Ishikawa (cell line): ENCODE results near the gene FAM43A.

Experiments
- CEBPB ChIP-seq: IDR thresholded peaks from 2 replicates; pipeline ENCODE4 v1.6.1; 2012
- CREB1 ChIP-seq: IDR thresholded peaks from 2 replicates; pipeline ENCODE4 v1.6.1; 2012; ENCODE audit warnings: low read depth
- EGR1 ChIP-seq: IDR thresholded peaks from 2 replicates; pipeline ENCODE4 v1.6.1; 2012
- EP300 ChIP-seq: IDR thresholded peaks from 2 replicates; pipeline ENCODE4 v1.6.1; 2012; ENCODE audit warnings: borderline replicate concordance
- RAD21 ChIP-seq: IDR thresholded peaks from 2 replicates; pipeline ENCODE4 v1.6.1; 2012; ENCODE audit warnings: low read depth
- TCF12 ChIP-seq: IDR thresholded peaks from 2 replicates; pipeline ENCODE4 v1.6.1; 2012; ENCODE audit warnings: low read depth
- TF ChIP-seq, protein P1 (sequence below): IDR thresholded peaks from 2 replicates; pipeline ENCODE4 v1.6.1; 2012

DNA sequence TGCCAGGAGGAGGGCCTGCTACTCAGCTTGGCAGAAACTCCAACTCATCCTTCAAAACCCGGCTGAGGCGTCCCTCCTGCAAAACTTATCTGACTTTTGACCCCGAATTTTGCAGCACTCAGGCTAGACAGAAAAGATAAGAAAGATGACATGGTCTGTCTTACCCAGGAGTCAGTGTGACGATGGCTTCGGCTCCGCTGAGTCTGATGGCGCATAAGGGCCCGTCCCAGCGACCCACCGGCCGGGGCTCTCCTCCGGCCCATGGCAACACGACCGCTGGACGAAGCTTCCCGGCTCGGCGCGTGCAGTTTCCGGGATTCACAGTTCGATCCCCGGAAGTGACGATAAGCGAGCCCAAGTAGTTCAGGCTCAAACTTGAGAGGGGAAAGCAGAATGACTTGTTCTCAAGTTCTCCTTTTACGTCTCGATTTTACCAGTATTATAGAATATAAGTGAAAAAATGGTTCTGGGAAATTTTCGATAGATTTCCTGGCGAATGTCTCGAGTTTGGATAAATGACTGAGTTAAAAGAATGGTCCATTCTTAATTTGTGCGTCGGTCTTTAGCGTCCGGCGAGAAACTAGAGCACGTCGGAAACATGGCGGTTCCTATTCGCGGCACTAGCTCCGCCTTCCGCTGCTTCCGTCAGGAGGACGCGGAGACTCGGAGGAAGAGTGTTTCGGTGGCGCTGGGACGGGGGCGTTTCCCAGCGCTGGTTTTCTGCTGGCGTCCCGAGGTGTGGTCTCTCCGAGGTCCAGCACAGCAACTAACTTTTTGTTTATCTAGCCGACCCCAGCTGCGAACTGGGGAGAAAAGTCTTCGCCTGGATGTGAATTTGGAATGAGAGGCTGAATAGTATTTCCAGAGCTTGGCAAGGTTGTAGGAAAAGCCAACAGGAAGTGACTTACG is 13.5 kb upstream of the FAM43A start, which contains the start of gene LSG1:
- TF ChIP-seq, protein P1, sequence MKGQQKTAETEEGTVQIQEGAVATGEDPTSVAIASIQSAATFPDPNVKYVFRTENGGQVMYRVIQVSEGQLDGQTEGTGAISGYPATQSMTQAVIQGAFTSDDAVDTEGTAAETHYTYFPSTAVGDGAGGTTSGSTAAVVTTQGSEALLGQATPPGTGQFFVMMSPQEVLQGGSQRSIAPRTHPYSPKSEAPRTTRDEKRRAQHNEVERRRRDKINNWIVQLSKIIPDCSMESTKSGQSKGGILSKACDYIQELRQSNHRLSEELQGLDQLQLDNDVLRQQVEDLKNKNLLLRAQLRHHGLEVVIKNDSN: peak; percentile 69
- TF ChIP-seq EGR1 (peak; percentile 90), TCF12 (peak; percentile 82), CREB1 (peak; percentile 88), EP300 (peak; percentile 45; the same call in 1 of the 2 replicates), CEBPB (0 out of 2 replicates have a peak, but pooled peaks have one; percentile 1), RAD21 (no peak)
